GM19035 (cell line): ENCODE measurements around the gene SMPD1.
"Not testable (repeated sequence)": the region's sequence is repeated elsewhere in the genome, so short reads cannot be mapped to it uniquely, and the experiment has no call there.

Experiments
- ATAC-seq: cut with Tn5 transposase; IDR thresholded peaks from one replicate; pipeline ENCODE4 v1.9.1; 2021; ENCODE audit not compliant: unreplicated experiment

Gene SMPD1

DNA sequence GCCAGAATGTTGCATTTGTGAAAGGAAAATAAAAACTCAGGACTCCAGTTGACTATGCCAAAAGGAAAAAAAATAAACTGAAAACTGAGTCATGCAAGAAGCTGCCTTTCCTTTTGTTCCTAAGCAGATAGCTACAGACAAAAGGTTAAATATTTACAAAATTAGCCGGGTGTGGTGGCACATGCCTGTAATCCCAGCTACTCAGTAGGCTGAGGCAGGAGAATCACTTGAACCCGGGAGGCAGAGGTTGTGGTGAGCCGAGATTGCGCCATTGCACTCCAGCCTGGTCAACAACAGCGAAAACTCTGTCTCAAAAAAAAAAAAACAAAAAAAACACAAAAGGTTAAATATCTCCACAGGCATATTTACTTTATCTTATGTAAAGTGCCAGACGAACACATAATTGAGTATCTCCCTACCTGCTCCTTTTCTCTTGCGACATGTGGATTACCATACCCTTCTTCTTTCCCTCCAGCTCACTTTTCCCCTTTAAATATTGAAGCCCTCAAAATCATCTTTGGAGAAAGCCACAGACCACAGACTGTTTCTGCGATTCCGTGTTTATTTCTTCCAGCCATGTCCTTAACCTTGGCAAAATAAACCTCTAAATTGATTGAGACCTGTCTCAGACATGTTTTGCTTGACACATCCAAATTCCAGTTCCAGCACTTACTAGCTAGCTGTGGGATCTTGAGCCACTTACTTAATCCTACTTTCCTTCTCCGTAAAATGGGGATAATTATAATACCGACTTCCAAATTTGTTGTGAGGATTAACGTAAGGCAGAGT is 2.3 kb upstream of the SMPD1 start:
- ATAC-seq = no peak

DNA sequence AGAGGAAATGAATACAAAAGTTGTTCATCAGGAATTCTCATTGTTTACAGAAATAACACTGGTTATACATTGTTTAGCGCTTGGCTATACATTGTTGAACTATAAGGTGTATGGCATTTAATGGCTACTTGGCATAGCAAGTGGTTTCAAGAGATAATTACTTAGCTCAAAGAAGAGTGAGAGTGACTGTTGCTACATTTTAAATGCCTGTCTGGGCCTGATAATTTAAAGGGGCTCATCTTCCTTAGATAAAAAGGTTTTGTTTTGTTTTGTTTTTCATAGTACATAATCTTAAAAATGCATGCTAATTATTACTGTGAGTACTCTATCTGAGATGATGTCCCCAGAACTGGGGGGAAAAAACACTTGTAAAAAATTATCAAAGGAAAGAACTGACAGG is 1.5 kb upstream of the SMPD1 start:
- no peak for ATAC-seq

DNA sequence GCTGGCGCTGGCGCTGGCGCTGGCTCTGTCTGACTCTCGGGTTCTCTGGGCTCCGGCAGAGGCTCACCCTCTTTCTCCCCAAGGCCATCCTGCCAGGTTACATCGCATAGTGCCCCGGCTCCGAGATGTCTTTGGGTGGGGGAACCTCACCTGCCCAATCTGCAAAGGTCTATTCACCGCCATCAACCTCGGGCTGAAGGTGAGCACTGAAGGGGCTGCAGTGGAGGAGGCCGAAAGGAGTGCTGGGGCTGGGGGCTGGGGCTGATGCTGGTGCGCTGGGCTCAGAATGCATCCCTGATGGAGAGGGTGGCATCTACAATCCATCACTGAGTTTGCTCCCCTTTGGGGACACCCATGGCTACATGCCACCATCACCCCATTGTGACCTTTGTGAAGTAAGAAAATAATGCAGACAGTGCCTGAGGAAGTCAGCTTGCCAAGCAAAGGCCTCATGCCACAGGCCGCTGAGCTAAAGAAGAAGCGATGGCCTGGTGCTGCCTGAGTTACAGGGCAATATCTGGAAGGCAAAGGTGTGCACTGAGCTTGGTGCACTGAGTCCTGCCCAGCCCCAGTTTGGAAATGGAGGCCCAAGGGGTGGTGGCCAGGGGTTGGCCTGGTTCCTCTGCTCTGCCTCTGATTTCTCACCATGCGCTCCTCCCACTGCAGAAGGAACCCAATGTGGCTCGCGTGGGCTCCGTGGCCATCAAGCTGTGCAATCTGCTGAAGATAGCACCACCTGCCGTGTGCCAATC is 620 bp downstream of the SMPD1 start:
- ATAC-seq = no peak

DNA sequence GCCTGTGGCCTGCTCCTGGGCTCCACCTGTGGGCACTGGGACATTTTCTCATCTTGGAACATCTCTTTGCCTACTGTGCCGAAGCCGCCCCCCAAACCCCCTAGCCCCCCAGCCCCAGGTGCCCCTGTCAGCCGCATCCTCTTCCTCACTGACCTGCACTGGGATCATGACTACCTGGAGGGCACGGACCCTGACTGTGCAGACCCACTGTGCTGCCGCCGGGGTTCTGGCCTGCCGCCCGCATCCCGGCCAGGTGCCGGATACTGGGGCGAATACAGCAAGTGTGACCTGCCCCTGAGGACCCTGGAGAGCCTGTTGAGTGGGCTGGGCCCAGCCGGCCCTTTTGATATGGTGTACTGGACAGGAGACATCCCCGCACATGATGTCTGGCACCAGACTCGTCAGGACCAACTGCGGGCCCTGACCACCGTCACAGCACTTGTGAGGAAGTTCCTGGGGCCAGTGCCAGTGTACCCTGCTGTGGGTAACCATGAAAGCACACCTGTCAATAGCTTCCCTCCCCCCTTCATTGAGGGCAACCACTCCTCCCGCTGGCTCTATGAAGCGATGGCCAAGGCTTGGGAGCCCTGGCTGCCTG is 1.4 kb downstream of the SMPD1 start:
- ATAC-seq = no peak

DNA sequence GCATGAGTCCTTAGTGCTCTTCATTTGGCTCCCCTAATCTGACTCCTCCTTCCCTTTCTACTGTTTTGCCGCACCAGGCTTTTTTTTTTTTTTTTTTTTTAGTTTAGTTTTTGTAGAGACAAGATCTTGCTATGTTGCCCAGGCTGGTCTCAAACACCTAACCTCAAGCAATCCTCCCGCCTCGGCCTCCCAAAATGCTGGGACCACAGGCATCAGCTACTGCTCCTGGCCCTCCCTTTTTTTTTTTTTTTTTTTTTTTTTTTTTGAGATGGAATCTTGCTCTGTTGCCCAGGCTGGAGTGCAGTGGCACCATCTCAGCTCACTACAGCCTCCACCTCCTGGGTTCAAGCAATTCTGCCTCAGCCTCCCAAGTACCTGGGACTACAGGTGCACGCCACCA is 2.0 kb downstream of the SMPD1 start:
- ATAC-seq = not testable (repeated sequence)

DNA sequence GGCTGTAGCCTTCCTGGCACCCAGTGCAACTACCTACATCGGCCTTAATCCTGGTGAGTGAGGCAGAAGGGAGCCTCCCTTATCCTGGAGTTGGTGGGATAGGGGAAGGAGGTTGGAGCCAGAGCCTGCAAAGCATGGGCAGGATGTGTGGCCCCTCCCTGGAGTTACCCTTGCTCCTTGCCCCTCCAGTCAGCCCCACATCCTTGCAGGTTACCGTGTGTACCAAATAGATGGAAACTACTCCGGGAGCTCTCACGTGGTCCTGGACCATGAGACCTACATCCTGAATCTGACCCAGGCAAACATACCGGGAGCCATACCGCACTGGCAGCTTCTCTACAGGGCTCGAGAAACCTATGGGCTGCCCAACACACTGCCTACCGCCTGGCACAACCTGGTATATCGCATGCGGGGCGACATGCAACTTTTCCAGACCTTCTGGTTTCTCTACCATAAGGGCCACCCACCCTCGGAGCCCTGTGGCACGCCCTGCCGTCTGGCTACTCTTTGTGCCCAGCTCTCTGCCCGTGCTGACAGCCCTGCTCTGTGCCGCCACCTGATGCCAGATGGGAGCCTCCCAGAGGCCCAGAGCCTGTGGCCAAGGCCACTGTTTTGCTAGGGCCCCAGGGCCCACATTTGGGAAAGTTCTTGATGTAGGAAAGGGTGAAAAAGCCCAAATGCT is 3.9 kb downstream of the SMPD1 start:
- no peak for ATAC-seq

DNA sequence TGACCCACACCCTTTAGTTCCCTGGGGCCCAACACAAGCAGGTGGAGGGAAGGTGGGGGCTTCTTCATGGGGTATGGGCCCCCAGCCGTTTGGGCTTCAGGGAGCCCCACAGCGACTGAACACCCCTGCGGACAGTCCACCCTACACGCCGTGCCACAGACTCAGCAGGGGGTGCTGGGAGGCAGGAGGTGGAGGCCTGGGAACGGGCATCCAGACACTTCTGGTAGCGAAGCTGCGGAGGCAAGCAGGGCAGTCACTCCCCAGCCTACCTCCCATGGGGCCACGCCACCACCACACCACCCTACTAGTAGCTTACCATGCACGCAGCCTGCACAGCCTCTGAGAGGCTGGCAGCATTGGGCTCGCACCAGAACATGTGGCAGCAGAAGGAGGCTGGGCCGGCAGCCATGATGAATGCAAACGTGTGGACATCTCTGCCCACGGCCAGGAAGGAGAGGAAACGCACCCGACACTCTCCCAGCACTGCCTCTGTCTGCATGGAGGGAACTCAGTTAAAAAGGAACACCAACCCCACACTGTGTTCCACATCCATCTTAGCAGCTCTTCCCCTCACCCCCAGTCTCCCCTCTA is 5.3 kb downstream of the SMPD1 start:
- ATAC-seq = no peak

DNA sequence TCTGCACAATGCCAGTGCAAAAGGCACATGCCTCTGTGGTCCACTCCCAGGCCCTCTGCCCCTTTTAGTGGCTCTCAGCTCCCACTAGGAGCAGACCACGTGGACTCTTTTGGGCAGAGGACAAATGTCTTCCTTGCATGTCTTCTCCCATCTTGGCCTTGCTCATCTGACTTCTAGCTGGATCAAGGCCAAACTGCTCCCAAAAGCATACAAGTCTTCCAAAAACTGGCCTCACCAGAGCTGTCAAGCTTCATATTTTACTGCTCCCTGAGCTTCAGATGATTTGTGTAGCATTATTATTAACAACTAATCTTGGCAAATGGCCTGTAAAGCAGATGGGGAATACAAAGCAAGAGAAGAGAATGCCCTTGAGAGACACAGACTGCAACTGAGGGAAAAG is 6.9 kb downstream of the SMPD1 start:
- no peak for ATAC-seq

DNA sequence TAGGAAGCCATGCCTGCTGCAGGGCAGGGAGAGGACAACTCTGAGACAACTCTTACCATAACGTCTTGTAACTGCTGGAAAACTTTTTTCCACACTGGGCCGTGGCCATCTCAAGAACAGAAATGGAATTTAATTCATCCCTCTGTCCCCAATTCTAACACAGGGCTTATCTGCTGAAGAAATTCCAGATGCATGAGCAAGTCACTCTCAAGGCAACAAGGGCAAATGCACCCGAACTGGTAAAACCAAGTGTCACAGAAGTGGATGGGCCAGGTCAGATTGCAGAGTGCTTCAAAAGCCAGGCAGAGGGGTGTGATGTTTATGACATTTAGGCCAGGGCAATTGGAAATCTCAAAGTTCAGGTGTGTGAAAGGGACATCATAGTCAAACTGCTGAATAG is 7.4 kb downstream of the SMPD1 start:
- ATAC-seq = no peak

DNA sequence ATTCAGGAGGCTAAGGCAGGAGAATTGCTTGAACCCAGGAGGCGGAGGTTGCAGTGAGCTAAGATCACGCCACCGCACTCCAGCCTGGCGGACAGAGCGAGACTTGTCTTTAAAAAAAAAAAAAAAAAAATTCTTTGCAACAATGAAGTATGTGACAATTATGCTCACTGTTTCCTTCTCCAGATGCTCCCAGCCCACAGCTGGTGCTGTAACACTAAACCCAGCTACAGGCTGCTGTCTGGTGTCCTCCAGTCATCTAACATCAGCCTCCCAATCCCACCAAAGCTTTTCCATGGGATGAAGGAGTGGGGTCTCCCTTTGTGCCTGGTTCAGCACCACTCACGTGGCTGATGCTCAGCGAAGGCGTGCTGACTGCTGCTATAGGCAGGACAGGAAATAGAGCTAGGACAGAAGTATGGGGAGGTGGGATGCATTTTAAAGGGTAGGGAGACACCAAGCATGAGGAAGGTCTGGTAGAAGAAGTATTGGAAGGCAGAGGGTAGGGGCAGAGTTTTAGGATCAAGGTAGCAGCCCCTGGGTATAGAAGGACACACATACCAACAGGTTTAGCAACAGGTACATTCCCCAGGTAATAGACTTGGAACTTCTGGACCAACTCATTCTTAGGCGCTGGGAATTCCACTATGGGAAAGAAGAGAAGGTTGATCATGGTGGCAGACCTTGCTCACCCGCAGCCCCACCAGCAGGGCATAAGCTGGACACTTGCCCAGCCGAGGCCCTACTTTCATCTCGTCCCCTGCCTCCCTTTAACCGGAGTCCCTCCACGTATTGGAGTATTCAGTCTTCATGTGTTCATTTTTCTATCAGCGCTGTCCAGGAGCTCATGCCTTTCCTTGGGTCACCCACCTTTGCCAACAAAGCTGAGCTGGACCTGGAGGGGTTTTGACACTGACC is 10.4 kb downstream of the SMPD1 start:
- no peak for ATAC-seq

DNA sequence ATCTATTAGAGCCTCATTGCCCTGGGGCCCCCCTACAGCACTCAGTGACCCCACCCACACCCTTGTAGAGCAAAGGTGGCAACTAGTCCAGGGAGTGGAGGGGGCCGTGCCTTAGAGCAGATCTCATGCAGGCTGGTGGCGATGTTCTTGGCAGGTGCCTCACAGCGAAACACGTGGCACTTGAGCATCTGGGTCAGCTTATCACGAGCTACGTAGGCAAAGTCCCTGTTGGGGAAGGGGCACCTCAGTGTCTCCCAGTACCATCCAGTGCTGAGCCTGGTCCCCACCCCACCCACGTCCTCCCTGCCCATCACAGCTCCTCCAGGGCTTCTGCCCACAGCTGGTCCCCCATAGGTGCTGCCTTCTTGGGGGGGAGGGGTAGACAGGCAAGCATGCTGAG is 11.2 kb downstream of the SMPD1 start:
- no peak for ATAC-seq

DNA sequence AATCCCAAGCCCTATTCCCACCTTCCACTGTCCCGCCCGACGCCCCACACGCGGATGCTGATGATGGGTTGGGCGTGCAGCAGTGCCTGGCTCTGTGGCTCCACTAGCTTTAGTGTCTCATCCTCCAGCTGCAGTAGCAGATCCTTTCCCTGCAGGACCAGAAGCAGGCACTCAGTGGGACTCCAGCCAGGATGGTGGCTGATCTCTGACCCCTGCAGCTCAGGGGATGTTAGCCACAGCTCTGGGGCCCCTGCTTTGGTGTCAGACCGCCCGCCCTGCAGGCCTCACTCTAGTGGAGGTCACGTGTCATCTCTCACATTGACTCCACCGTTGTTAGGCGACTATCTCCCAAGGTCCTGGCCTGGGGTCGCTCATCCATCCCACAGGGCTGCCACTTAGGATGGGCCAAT is 11.8 kb downstream of the SMPD1 start:
- ATAC-seq = peak; percentile 52

DNA sequence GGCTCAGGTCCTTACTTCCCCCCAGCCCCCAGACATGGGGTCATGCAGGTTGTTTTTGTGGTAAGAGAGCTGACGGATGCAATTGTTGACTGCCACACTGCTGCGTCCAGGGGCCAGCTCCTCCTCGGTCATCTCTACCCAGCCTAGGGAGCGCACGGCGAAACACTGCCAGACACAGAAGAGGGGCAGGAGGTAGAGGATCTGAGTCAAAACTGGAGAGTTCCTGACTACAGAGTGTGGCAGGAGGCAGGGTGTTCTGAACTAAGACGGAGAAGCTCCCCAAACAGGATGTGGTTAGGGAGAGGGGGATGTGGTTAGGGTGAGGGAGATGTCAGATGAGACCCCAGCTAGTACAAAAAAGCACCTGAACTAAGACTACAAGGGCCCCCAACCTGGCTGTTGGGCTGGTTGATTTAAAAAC is 12.3 kb downstream of the SMPD1 start:
- peak; percentile 92 for ATAC-seq

DNA sequence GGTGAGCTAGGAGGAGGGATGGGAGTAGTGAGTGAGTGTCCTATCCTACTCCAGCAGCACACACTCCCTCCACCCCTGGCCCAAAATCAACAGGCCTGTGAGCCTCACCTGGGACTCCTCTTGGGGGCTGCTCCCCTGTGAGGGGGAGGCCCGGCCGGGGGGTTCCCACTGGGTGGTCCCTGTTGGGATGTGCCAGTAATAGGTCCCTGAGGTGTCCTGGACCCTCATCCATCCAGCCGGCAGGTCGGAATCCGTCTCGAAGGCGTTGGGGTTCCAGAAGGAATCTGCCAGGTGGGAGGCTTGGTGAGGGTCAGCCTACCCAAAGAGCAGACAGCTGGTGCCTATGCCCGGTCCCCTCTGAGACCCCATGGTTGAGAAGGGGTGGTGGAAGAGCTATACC is 13.3 kb downstream of the SMPD1 start:
- no peak for ATAC-seq

DNA sequence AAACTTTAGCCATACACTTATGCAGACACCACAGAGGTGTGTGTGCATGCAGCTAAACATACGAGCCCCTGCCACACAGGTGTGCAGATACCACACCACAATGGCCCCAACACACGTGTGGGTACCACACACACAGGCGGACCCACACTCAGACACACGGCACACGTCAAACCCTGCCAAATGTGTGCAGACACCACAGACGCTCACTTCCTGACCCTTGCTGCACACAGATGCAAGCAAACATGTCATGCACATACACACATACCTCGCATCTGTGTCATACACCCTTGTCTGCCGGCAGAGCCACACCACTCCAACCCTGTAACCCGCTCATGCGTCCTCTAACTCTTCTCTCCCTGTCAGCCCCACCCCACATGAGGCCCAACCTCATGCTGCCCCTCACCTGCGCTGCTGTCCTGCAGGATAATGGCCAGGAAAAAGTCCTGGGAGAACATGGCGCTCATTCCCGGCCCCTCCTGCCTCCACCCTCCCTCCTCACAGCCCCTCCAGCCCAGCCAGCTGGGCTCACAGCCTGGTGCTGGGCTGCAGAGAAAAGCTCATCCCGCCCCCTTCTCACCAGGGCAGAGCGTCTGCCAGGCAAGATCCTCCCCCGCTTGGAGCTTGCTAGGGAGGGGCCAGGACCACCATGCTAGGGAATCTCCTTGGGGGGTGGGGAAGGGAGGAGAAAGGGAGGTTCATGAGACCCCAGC is 14.2 kb downstream of the SMPD1 start:
- ATAC-seq = no peak

DNA sequence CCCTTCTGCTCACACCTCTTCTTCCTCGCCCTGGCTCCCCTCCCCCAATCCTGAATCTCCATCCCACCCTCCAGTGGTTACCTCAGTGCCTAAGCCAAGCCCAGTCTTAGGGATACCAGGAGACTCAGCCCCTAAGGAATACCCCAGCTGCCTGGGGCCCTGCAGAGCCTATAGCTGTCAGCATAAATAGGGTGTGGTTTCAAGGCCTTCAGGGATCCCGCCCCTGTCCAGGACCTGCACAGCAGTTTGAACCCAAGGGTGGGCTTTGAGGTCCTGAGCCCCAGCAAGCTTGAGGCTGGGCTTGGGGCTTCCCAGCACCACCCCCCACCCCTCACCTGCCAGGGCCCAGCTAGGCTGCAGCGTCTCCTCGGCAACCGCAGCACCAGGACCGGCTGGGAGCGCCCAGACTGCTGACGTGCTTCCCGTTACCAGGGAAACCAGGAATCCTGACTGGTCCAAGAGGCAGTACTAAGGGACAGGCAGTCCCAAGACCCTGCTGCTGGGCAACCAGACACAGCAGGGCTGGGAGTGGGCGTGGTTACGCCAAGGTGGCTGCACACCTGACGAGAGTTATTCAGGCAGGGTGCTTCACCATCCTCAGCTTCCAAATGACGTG is 14.9 kb downstream of the SMPD1 start:
- ATAC-seq = no peak

DNA sequence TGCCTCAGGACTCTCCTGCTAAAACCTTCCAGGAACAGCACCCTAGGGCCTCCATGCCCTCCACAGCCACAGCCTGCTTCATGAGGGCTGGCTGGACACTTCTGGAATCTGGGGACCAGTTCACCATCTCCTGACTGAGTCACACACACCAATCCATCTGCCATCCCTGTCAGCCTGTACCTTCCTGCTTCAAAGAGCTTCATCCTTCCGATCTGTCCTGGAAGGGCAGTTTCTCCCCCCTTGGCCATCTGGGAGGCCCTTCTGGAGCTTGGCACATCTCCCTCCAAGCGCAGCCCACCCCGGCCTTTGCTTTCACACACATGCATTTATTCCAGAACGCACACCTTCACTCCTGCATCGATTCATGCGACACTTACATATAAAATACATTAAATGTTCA is 15.6 kb downstream of the SMPD1 start:
- no peak for ATAC-seq

DNA sequence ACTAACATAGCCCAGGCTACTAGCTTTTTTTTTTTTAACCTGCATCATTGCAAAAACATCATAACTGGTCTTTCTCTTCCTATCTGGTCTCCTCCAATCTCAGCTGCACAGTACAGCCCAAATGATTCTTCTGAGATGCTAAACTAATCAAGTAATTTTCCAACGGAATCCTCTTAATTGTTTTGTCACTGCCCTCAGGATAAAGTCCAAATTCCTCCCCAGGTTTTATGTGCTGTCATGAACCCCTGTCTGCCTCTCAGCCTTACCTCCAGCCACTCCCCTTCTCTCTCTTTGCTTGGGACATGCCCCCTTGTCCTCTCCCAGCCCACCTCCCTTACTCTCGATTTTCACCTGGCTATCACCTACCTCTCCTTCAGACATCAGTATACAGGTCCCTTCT is 16.1 kb downstream of the SMPD1 start:
- no peak for ATAC-seq
